ENCODE results near the gene TSHZ2. TPM values are rescaled to one million over a fixed set of nuclear protein-coding genes. Genes with fewer than 3 reads are reported as not detected.

Gene TSHZ2
- total RNA-seq, 1 experiment from 2014 or later: 0.20 TPM

DNA sequence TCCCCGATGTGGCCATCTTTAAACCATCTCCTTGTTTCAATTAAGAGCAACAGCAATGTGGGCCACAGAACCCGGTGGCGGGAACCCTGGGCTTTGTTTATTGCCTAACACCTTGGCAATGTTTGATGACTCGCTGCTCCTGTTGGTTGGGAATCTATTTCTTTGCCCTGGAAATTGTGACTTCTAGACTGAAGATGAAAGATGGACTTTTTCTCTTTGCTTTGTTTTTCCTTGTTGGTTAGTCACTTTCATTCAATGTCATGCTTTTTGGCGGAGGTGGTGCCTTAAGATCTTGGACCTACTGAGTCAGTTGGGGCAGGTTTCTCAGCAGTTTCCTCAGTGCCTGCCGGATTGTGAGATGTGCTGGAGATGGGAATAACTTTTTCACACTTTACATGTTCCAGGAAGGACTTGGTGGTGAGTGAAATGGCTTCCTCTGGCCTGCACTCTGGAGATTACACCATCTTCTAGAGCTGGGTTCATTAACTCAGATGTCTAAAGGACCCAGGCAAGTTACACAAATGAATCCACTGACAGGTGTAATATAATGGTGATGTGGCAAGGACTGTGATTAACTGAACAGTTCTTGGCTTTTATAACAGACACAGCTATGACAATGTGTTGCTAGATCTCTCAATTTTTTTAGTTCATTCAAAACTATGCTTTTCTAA is 56.3 kb downstream of the TSHZ2 start:
- no peaks in the 10 kb centered on the region for H3K36me3 Mint-ChIP-seq
- ChIA-PET CTCF (no interaction called here), POLR2A (no interaction called here)

DNA sequence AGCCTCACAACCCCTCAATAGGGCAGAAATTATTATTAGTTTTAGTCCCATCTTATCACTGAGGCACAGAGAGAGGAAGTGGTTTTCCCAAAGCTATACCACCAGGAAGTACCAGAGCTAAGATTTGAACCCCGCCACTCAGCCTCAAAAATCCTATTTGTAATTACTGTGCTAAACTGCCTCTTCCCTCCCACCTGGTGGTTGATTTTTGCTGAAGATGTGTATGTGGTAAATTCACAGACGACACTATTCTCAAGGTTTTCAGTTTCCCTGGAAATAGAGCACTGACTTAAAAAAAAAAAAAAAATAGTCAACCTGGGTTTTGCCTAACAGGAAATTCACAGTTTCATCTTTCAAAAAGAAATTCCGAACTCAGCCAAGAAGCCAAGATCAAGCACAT is 57.9 kb downstream of the TSHZ2 start:
- no peak for ATAC-seq
- peaks cover 9% of the 10 kb centered on the region for H3K4me1 Mint-ChIP-seq
- no peak overlapping the region for H3K4me3 Mint-ChIP-seq
- POLR2A ChIA-PET: no interaction called here
- DNase-seq (ENCODE audit: low spot score): no peak
- CTCF ChIA-PET: no interaction called here
- no peaks in the 10 kb centered on the region for H3K27me3 Mint-ChIP-seq (ENCODE audit: low read depth)
- no peaks in the 10 kb centered on the region for H3K36me3 Mint-ChIP-seq
- no peak for TF ChIP-seq IRF2 (CRISPR knock-in tag; IDR thresholded peaks at IDR 0.05; ENCODE audit: borderline replicate concordance, low read depth)
- TF ChIP-seq, protein P1, sequence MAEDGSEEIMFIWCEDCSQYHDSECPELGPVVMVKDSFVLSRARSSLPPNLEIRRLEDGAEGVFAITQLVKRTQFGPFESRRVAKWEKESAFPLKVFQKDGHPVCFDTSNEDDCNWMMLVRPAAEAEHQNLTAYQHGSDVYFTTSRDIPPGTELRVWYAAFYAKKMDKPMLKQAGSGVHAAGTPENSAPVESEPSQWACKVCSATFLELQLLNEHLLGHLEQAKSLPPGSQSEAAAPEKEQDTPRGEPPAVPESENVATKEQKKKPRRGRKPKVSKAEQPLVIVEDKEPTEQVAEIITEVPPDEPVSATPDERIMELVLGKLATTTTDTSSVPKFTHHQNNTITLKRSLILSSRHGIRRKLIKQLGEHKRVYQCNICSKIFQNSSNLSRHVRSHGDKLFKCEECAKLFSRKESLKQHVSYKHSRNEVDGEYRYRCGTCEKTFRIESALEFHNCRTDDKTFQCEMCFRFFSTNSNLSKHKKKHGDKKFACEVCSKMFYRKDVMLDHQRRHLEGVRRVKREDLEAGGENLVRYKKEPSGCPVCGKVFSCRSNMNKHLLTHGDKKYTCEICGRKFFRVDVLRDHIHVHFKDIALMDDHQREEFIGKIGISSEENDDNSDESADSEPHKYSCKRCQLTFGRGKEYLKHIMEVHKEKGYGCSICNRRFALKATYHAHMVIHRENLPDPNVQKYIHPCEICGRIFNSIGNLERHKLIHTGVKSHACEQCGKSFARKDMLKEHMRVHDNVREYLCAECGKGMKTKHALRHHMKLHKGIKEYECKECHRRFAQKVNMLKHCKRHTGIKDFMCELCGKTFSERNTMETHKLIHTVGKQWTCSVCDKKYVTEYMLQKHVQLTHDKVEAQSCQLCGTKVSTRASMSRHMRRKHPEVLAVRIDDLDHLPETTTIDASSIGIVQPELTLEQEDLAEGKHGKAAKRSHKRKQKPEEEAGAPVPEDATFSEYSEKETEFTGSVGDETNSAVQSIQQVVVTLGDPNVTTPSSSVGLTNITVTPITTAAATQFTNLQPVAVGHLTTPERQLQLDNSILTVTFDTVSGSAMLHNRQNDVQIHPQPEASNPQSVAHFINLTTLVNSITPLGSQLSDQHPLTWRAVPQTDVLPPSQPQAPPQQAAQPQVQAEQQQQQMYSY (CRISPR knock-in tag; IDR thresholded peaks at IDR 0.05): no peak
- TF ChIP-seq TP53 (CRISPR knock-in tag; IDR thresholded peaks at IDR 0.05): no peak
- TF ChIP-seq ZNF317 (CRISPR knock-in tag; IDR thresholded peaks at IDR 0.05; ENCODE audit: borderline replicate concordance, low read depth): no peak
- no peak for TF ChIP-seq TEAD1 (CRISPR knock-in tag; IDR thresholded peaks at IDR 0.05)
- no peak for TF ChIP-seq JUN (CRISPR knock-in tag; IDR thresholded peaks at IDR 0.05)
- TF ChIP-seq, protein P2, sequence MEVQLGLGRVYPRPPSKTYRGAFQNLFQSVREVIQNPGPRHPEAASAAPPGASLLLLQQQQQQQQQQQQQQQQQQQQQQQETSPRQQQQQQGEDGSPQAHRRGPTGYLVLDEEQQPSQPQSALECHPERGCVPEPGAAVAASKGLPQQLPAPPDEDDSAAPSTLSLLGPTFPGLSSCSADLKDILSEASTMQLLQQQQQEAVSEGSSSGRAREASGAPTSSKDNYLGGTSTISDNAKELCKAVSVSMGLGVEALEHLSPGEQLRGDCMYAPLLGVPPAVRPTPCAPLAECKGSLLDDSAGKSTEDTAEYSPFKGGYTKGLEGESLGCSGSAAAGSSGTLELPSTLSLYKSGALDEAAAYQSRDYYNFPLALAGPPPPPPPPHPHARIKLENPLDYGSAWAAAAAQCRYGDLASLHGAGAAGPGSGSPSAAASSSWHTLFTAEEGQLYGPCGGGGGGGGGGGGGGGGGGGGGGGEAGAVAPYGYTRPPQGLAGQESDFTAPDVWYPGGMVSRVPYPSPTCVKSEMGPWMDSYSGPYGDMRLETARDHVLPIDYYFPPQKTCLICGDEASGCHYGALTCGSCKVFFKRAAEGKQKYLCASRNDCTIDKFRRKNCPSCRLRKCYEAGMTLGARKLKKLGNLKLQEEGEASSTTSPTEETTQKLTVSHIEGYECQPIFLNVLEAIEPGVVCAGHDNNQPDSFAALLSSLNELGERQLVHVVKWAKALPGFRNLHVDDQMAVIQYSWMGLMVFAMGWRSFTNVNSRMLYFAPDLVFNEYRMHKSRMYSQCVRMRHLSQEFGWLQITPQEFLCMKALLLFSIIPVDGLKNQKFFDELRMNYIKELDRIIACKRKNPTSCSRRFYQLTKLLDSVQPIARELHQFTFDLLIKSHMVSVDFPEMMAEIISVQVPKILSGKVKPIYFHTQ (CRISPR knock-in tag; IDR thresholded peaks at IDR 0.05): no peak
- TF ChIP-seq, protein P3, sequence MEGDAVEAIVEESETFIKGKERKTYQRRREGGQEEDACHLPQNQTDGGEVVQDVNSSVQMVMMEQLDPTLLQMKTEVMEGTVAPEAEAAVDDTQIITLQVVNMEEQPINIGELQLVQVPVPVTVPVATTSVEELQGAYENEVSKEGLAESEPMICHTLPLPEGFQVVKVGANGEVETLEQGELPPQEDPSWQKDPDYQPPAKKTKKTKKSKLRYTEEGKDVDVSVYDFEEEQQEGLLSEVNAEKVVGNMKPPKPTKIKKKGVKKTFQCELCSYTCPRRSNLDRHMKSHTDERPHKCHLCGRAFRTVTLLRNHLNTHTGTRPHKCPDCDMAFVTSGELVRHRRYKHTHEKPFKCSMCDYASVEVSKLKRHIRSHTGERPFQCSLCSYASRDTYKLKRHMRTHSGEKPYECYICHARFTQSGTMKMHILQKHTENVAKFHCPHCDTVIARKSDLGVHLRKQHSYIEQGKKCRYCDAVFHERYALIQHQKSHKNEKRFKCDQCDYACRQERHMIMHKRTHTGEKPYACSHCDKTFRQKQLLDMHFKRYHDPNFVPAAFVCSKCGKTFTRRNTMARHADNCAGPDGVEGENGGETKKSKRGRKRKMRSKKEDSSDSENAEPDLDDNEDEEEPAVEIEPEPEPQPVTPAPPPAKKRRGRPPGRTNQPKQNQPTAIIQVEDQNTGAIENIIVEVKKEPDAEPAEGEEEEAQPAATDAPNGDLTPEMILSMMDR (IDR thresholded peaks at IDR 0.05): no peak
- TF ChIP-seq, protein P4, sequence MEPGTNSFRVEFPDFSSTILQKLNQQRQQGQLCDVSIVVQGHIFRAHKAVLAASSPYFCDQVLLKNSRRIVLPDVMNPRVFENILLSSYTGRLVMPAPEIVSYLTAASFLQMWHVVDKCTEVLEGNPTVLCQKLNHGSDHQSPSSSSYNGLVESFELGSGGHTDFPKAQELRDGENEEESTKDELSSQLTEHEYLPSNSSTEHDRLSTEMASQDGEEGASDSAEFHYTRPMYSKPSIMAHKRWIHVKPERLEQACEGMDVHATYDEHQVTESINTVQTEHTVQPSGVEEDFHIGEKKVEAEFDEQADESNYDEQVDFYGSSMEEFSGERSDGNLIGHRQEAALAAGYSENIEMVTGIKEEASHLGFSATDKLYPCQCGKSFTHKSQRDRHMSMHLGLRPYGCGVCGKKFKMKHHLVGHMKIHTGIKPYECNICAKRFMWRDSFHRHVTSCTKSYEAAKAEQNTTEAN (CRISPR knock-in tag; IDR thresholded peaks at IDR 0.05): no peak
- TF ChIP-seq, protein P5, sequence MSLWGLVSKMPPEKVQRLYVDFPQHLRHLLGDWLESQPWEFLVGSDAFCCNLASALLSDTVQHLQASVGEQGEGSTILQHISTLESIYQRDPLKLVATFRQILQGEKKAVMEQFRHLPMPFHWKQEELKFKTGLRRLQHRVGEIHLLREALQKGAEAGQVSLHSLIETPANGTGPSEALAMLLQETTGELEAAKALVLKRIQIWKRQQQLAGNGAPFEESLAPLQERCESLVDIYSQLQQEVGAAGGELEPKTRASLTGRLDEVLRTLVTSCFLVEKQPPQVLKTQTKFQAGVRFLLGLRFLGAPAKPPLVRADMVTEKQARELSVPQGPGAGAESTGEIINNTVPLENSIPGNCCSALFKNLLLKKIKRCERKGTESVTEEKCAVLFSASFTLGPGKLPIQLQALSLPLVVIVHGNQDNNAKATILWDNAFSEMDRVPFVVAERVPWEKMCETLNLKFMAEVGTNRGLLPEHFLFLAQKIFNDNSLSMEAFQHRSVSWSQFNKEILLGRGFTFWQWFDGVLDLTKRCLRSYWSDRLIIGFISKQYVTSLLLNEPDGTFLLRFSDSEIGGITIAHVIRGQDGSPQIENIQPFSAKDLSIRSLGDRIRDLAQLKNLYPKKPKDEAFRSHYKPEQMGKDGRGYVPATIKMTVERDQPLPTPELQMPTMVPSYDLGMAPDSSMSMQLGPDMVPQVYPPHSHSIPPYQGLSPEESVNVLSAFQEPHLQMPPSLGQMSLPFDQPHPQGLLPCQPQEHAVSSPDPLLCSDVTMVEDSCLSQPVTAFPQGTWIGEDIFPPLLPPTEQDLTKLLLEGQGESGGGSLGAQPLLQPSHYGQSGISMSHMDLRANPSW (CRISPR knock-in tag; conservative IDR thresholded peaks at IDR 0.05; ENCODE audit: low read depth): no peak
- TF ChIP-seq, protein P6, sequence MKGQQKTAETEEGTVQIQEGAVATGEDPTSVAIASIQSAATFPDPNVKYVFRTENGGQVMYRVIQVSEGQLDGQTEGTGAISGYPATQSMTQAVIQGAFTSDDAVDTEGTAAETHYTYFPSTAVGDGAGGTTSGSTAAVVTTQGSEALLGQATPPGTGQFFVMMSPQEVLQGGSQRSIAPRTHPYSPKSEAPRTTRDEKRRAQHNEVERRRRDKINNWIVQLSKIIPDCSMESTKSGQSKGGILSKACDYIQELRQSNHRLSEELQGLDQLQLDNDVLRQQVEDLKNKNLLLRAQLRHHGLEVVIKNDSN (CRISPR knock-in tag; IDR thresholded peaks at IDR 0.05): no peak
- no peak for TF ChIP-seq ZNF423 (CRISPR knock-in tag; IDR thresholded peaks at IDR 0.05)
- TF ChIP-seq, protein P7, sequence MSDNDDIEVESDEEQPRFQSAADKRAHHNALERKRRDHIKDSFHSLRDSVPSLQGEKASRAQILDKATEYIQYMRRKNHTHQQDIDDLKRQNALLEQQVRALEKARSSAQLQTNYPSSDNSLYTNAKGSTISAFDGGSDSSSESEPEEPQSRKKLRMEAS (CRISPR knock-in tag; IDR thresholded peaks at IDR 0.05): no peak
- TF ChIP-seq ELF4 (CRISPR knock-in tag; IDR thresholded peaks at IDR 0.05; ENCODE audit: low read depth): no peak
- no peak for TF ChIP-seq ZNF232 (CRISPR knock-in tag; IDR thresholded peaks at IDR 0.05)
- H3K9me3 Mint-ChIP-seq: no peaks in the 10 kb centered on the region
- no peak overlapping the region for H3K27ac Mint-ChIP-seq

More for the DNA sequence above, 56.3 kb downstream of the TSHZ2 start:
- DNase-seq (ENCODE audit: low spot score) (no peak), ATAC-seq (no peak)
- TF ChIP-seq, protein P8, sequence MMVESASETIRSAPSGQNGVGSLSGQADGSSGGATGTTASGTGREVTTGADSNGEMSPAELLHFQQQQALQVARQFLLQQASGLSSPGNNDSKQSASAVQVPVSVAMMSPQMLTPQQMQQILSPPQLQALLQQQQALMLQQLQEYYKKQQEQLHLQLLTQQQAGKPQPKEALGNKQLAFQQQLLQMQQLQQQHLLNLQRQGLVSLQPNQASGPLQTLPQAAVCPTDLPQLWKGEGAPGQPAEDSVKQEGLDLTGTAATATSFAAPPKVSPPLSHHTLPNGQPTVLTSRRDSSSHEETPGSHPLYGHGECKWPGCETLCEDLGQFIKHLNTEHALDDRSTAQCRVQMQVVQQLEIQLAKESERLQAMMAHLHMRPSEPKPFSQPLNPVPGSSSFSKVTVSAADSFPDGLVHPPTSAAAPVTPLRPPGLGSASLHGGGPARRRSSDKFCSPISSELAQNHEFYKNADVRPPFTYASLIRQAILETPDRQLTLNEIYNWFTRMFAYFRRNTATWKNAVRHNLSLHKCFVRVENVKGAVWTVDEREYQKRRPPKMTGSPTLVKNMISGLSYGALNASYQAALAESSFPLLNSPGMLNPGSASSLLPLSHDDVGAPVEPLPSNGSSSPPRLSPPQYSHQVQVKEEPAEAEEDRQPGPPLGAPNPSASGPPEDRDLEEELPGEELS (CRISPR knock-in tag; IDR thresholded peaks at IDR 0.05): no peak
- no peak for TF ChIP-seq CBFB (CRISPR knock-in tag; IDR thresholded peaks at IDR 0.05; ENCODE audit: low read depth)
- no peak overlapping the region for H3K4me3 Mint-ChIP-seq
- no peak overlapping the region for H3K27ac Mint-ChIP-seq
- peaks cover 5% of the 10 kb centered on the region for H3K4me1 Mint-ChIP-seq
- no peaks in the 10 kb centered on the region for H3K9me3 Mint-ChIP-seq
- no peaks in the 10 kb centered on the region for H3K27me3 Mint-ChIP-seq (ENCODE audit: low read depth)

All from WTC11 (cell line).